ENCODE results near the gene SOX8. TPM values are rescaled to one million over a fixed set of nuclear protein-coding genes. Genes with fewer than 3 reads are reported as not detected.

The SOX8 gene
- total RNA-seq, 1 donor from 2014 or later = 0.74 TPM

DNA sequence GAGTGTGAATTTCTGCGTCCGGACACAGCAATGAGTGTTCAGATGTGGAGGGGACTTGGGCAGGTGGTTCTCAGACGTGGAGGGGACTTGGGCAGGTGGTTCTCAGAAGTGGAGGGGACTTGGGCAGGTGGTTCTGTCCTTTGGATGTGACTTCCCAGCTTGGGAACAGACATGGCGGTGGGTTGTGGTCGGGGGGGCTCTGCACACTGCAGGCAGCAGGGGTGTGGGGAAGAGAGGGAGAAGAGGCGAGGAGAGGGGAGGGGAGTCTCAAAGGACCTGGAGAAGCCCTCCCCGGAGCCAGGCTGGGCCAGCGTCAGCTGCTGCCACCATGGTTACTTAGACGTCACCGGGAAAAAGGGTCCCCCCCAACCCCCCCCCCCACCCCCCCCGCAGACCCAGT lies 9.8 kb downstream of the SOX8 start:
- Histone ChIP-seq H3K4me3 (no peak overlapping the region), H3K27me3 (no peaks in the 10 kb centered on the region), H3K4me1 (no peaks in the 10 kb centered on the region), H3K27ac (no peak overlapping the region), H3K9me3 (peaks cover 6% of the 10 kb centered on the region), H3K36me3 (no peaks in the 10 kb centered on the region)
- TF ChIP-seq POLR2AphosphoS5 (IDR thresholded peaks at IDR 0.05; ENCODE audit: insufficient read depth in 1 of 2, low read depth in 1 of 2) (no peak), POLR2A (IDR thresholded peaks at IDR 0.05) (no peak)
- TF ChIP-seq, protein P1, sequence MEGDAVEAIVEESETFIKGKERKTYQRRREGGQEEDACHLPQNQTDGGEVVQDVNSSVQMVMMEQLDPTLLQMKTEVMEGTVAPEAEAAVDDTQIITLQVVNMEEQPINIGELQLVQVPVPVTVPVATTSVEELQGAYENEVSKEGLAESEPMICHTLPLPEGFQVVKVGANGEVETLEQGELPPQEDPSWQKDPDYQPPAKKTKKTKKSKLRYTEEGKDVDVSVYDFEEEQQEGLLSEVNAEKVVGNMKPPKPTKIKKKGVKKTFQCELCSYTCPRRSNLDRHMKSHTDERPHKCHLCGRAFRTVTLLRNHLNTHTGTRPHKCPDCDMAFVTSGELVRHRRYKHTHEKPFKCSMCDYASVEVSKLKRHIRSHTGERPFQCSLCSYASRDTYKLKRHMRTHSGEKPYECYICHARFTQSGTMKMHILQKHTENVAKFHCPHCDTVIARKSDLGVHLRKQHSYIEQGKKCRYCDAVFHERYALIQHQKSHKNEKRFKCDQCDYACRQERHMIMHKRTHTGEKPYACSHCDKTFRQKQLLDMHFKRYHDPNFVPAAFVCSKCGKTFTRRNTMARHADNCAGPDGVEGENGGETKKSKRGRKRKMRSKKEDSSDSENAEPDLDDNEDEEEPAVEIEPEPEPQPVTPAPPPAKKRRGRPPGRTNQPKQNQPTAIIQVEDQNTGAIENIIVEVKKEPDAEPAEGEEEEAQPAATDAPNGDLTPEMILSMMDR (IDR thresholded peaks at IDR 0.05) = no peak
- no peak for DNase-seq (ENCODE audit: extremely low spot score in 2 of 2)
- intact Hi-C loops (cut with DNase I) = no loop called here

DNA sequence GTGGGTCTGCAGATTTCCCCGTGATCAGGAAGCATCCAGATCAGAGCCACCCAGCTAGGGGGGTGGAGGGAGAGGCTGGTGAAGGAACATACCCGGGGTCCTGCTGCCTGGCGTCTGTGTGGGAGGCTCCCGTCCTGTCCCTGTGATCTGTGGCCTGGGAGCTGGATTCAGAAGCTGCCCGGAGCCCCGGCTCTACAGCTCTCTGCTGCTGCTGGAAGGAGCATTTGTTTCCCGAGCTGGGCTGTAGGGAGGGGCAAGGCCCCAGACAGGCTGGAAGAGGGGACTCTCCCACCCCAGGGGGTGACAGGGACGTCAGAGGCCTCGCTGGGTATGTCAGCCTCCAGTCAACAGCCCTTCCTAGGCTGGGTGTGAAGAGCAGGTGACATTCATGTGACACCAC lies 10.2 kb downstream of the SOX8 start:
- DNase-seq (ENCODE audit: extremely low spot score in 2 of 2) = no peak
- Histone ChIP-seq H3K36me3 (no peaks in the 10 kb centered on the region), H3K27ac (no peak overlapping the region), H3K9me3 (peaks cover 6% of the 10 kb centered on the region), H3K4me3 (no peak overlapping the region), H3K27me3 (no peaks in the 10 kb centered on the region), H3K4me1 (no peaks in the 10 kb centered on the region)
- intact Hi-C loops (cut with DNase I) = no loop called here
- TF ChIP-seq, protein P1 (IDR thresholded peaks at IDR 0.05) = no peak

DNA sequence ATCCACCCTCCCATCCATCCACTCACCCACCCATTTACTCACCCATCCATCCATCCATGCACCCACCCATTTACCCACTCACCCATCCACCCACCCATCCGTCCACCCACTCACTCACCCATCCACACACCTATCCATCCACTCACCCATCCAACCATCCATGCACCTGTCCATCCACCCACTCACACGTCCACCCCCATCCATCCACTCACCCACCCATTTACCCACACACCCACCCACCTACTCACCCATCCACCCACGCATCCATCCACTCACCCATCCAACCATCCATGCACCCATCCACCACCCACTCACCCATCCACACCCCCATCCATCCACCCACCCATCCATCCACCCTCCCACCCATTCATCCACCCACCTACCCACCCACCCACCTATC lies 12.2 kb downstream of the SOX8 start:
- no peaks in the 10 kb centered on the region for H3K36me3 ChIP-seq
- peaks cover 6% of the 10 kb centered on the region for H3K9me3 ChIP-seq
- peaks cover 10% of the 10 kb centered on the region for H3K4me1 ChIP-seq
- DNase-seq (ENCODE audit: extremely low spot score in 2 of 2) = no peak
- H3K27me3 ChIP-seq = no peaks in the 10 kb centered on the region
- H3K27ac ChIP-seq = no peak overlapping the region
- intact Hi-C loops (cut with DNase I) = no loop called here
- TF ChIP-seq POLR2A (IDR thresholded peaks at IDR 0.05) (no peak), POLR2AphosphoS5 (IDR thresholded peaks at IDR 0.05; ENCODE audit: insufficient read depth in 1 of 2, low read depth in 1 of 2) (no peak)
- TF ChIP-seq, protein P1 (IDR thresholded peaks at IDR 0.05) = no peak
- no peak overlapping the region for H3K4me3 ChIP-seq

DNA sequence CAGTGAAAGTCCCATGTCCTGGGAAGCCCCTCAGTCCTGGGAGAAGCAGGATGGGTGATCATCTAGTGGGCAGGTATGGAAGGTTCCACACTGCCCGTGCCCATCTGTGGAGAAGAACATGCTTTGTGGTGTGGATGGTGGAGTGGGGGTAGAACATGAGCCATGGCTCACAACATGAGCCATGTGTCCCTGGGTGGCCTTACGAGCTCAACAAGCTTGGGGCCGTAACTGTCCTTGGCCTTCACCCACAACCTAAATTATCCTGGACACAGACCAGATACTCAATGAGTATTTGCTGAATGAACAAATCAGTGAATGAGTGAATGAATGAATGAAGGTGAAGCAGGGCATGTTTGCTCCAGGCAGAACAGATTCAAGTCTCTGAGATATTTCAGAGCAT lies 13.5 kb downstream of the SOX8 start:
- Histone ChIP-seq H3K27me3 (no peaks in the 10 kb centered on the region), H3K4me1 (peaks cover 10% of the 10 kb centered on the region), H3K36me3 (no peaks in the 10 kb centered on the region), H3K4me3 (no peak overlapping the region), H3K9me3 (peaks cover 6% of the 10 kb centered on the region), H3K27ac (no peak overlapping the region)
- no peak for DNase-seq (ENCODE audit: extremely low spot score in 2 of 2)
- TF ChIP-seq POLR2A (IDR thresholded peaks at IDR 0.05) (no peak), POLR2AphosphoS5 (IDR thresholded peaks at IDR 0.05; ENCODE audit: insufficient read depth in 1 of 2, low read depth in 1 of 2) (no peak)
- intact Hi-C loops (cut with DNase I) = no loop called here

DNA sequence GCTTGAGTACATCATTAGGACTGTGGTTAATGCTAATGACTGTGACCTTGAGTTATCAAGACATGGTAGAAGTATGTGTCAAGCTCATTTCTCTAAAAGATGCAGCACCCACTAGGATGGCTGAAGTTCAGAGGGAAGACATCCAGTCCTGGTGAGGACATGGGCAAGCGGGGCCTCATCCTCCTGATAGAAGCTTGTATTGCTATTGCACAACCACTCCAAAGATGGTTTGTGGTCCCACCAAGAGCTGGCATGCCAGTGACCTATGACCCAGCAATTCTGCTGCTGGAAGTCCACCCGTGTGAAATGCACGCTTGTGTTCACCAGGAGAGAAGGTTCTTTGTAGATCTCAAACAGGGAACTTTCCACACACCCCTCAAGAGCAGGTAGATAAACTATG lies 14.2 kb downstream of the SOX8 start:
- intact Hi-C loops (cut with DNase I) = no loop called here
- TF ChIP-seq POLR2A (IDR thresholded peaks at IDR 0.05) (no peak), POLR2AphosphoS5 (IDR thresholded peaks at IDR 0.05; ENCODE audit: insufficient read depth in 1 of 2, low read depth in 1 of 2) (no peak)
- TF ChIP-seq, protein P1 (IDR thresholded peaks at IDR 0.05) = no peak
- no peaks in the 10 kb centered on the region for H3K27me3 ChIP-seq
- peaks cover 10% of the 10 kb centered on the region for H3K4me1 ChIP-seq
- no peak overlapping the region for H3K27ac ChIP-seq
- no peak overlapping the region for H3K4me3 ChIP-seq
- H3K36me3 ChIP-seq = no peaks in the 10 kb centered on the region
- DNase-seq (ENCODE audit: extremely low spot score in 2 of 2) = no peak
- H3K9me3 ChIP-seq = peaks cover 6% of the 10 kb centered on the region

DNA sequence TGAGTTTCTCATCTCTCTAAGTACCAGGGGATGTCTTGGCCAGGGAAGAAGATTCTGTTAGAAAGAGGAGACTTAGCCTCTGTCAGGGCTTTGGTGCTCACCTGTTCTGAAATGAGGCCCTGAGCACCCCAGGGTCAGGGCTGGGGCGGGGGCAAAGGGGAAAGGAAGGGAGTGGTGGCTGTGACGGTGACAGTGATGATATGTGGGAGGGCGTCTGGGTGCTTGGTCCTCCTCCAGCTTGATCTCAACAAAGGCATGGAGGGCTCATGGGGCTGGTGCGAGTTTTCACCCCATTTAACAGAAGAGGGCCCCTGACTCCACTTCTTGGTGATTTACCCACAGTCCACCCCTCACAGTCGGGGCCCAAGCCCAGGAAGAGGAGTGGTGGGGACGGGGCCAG lies 15.1 kb downstream of the SOX8 start:
- Histone ChIP-seq H3K27ac (no peak overlapping the region), H3K9me3 (peaks cover 6% of the 10 kb centered on the region), H3K4me1 (peaks cover 10% of the 10 kb centered on the region), H3K36me3 (no peaks in the 10 kb centered on the region), H3K4me3 (no peak overlapping the region), H3K27me3 (no peaks in the 10 kb centered on the region)
- no peak for DNase-seq (ENCODE audit: extremely low spot score in 2 of 2)
- intact Hi-C loops (cut with DNase I) = no loop called here
- TF ChIP-seq, protein P1 (IDR thresholded peaks at IDR 0.05) = no peak
- no peak for TF ChIP-seq POLR2A (IDR thresholded peaks at IDR 0.05)
- TF ChIP-seq POLR2AphosphoS5 (IDR thresholded peaks at IDR 0.05; ENCODE audit: insufficient read depth in 1 of 2, low read depth in 1 of 2) = no peak
